Panc1 (cell line): ENCODE data around the gene PTTG1IP2. TPM values are rescaled to one million over a fixed set of nuclear protein-coding genes. Genes with fewer than 3 reads are reported as not detected.

Source experiments
- ATAC-seq: fragments of 200-7000 bp; cut with Tn5 transposase; 2 replicates; pipeline ENCODE4 v1.9.1; 2020; ENCODE audit warnings: mild to moderate bottlenecking, moderate library complexity
- BruUV-seq: library from RNA; stranded (reverse); fragments of 400-500 nt; replicated peaks from 2 replicates; lab custom pipeline; 2021; lab: Mats Ljungman, UMichigan
- CTCF ChIA-PET: fragments of 300-600 bp; sonication (Branson Sonifier 250); formaldehyde crosslinking; loops from one replicate; lab custom pipeline; 2022; ENCODE audit warnings: antibody characterized with exemption; lab: Charles Lee
- POLR2A ChIA-PET: fragments of 300-600 bp; sonication (Branson Sonifier 250); formaldehyde crosslinking; loops from one replicate; lab custom pipeline; 2022; ENCODE audit warnings: antibody characterized with exemption; lab: Charles Lee
- DNase-seq: peaks from one replicate; pipeline ENCODE4 v3.0.0-alpha.2; 2010; ENCODE audit warnings: low read depth, low spot score
- H3K27ac ChIP-seq: 2 replicates; pipeline ENCODE4 v1.5.1; 2011; ENCODE audit warnings: mild to moderate bottlenecking, low read length, inconsistent platforms
- H3K27me3 ChIP-seq: fragments of 200-500 bp; sonication (Bioruptor generic); 2 replicates; pipeline ENCODE4 v1.6.0; 2014; ENCODE audit warnings: low read length, inconsistent platforms; ENCODE audit not compliant: control insufficient read depth, insufficient read depth
- H3K36me3 ChIP-seq: fragments of 200-500 bp; sonication (Bioruptor generic); 2 replicates; pipeline ENCODE4 v1.5.1; 2014; ENCODE audit warnings: inconsistent platforms, mild to moderate bottlenecking, low read length, moderate library complexity; ENCODE audit not compliant: control insufficient read depth, insufficient read depth
- H3K4me1 ChIP-seq: 2 replicates; pipeline ENCODE4 v1.5.1; 2011; ENCODE audit warnings: inconsistent platforms, mild to moderate bottlenecking, low read length, moderate library complexity; ENCODE audit not compliant: control insufficient read depth, insufficient read depth
- H3K4me3 ChIP-seq, 2 experiments: 2 replicates each; pipeline ENCODE4 v1.5.1; 2011 to 2012; ENCODE audit warnings: low read depth in 2 of 2, low read length in 2 of 2, mild to moderate bottlenecking in 2 of 2, inconsistent platforms in 1 of 2, moderate library complexity in 1 of 2
- H3K9me3 ChIP-seq: fragments of 200-500 bp; sonication (Bioruptor generic); 2 replicates; pipeline ENCODE4 v1.5.1; 2014; ENCODE audit warnings: low read depth, mild to moderate bottlenecking, inconsistent platforms, low read length, moderate library complexity; ENCODE audit not compliant: control insufficient read depth, insufficient read depth
- POLR2AphosphoS5 ChIP-seq: IDR thresholded peaks from 2 replicates; pipeline ENCODE4 v1.6.1; 2012; ENCODE audit warnings: mild to moderate bottlenecking, low read depth, low read length, moderate library complexity
- SIN3A ChIP-seq: IDR thresholded peaks from 2 replicates; pipeline ENCODE4 v1.6.1; 2012; ENCODE audit warnings: low read depth, mild to moderate bottlenecking, low read length, moderate library complexity, borderline replicate concordance; ENCODE audit not compliant: insufficient read depth
- TCF7L2 ChIP-seq: IDR thresholded peaks from 2 replicates; pipeline ENCODE4 v1.6.1; 2011; ENCODE audit warnings: mild to moderate bottlenecking, low read depth, low read length, inconsistent platforms
- in situ Hi-C: cut with HindIII; loops from 2 replicates; pipeline ENCODE4 v1.10.0; 2016; ENCODE audit warnings: low sequenced_read_pairs, low pct_unique_long_range_greater_than_20kb
- intact Hi-C: fragments of 100-400 bp; cut with micrococcal nuclease; formaldehyde crosslinking; loops from one replicate; pipeline ENCODE4 v1.10.0; 2022; ENCODE audit not compliant: unreplicated experiment
- total RNA-seq: library from RNA; stranded (reverse); gene quantifications from one replicate; pipeline ENCODE4 v1.2.1, GENCODE V29; 2021; ENCODE audit not compliant: unreplicated experiment
- TF ChIP-seq, protein P1 (sequence below), 2 experiments: IDR thresholded peaks; 2 replicates each; pipeline ENCODE4 v1.6.1; 2011 to 2012; ENCODE audit warnings: low read depth in 2 of 2, control low read depth in 1 of 2, low read length in 1 of 2, mild to moderate bottlenecking in 1 of 2, moderate library complexity in 1 of 2; ENCODE audit not compliant: insufficient read depth in 1 of 2
- TF ChIP-seq, protein P2 (sequence below): fragments of 450-650 bp; IDR thresholded peaks from 2 replicates; pipeline ENCODE4 v1.5.1; 2017; ENCODE audit warnings: mild to moderate bottlenecking

PTTG1IP2 gene
- total RNA-seq, 1 experiment from 2014 or later = not detected

DNA sequence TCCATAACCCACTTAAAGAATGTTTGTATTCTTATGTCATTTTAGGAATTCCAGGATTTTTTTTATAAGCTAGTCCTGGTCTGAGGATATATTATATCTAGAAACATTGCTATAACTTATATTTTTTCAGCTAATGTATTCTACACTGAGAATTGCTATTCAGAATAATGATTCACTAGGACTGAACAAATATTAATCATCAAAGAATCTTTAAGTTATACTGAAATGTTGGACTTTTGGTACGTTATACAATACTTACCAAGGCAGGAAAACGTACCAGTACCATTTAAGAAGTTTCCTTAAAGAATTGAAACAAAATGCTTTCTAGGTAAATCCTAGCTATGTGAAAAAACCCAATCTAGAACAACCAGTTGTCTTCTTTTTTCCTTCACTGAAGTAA lies 18.4 kb downstream of the PTTG1IP2 start:
- no peak for ATAC-seq
- Histone ChIP-seq H3K9me3 (no peaks in the 10 kb centered on the region), H3K27me3 (0 out of 2 replicates have a peak, but pooled peaks cover 4% of the 10 kb centered on the region), H3K4me1 (no peaks in the 10 kb centered on the region), H3K27ac (no peak overlapping the region), H3K4me3 (no peak overlapping the region), H3K36me3 (no peaks in the 10 kb centered on the region)
- ChIA-PET POLR2A (no interaction called here), CTCF (no interaction called here)
- TF ChIP-seq, protein P1, sequence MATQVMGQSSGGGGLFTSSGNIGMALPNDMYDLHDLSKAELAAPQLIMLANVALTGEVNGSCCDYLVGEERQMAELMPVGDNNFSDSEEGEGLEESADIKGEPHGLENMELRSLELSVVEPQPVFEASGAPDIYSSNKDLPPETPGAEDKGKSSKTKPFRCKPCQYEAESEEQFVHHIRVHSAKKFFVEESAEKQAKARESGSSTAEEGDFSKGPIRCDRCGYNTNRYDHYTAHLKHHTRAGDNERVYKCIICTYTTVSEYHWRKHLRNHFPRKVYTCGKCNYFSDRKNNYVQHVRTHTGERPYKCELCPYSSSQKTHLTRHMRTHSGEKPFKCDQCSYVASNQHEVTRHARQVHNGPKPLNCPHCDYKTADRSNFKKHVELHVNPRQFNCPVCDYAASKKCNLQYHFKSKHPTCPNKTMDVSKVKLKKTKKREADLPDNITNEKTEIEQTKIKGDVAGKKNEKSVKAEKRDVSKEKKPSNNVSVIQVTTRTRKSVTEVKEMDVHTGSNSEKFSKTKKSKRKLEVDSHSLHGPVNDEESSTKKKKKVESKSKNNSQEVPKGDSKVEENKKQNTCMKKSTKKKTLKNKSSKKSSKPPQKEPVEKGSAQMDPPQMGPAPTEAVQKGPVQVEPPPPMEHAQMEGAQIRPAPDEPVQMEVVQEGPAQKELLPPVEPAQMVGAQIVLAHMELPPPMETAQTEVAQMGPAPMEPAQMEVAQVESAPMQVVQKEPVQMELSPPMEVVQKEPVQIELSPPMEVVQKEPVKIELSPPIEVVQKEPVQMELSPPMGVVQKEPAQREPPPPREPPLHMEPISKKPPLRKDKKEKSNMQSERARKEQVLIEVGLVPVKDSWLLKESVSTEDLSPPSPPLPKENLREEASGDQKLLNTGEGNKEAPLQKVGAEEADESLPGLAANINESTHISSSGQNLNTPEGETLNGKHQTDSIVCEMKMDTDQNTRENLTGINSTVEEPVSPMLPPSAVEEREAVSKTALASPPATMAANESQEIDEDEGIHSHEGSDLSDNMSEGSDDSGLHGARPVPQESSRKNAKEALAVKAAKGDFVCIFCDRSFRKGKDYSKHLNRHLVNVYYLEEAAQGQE (IDR thresholded peaks at IDR 0.05; ENCODE audit: insufficient read depth in 1 of 2, low read depth in 2 of 2, low read length in 1 of 2) = no peak
- TF ChIP-seq, protein P2, sequence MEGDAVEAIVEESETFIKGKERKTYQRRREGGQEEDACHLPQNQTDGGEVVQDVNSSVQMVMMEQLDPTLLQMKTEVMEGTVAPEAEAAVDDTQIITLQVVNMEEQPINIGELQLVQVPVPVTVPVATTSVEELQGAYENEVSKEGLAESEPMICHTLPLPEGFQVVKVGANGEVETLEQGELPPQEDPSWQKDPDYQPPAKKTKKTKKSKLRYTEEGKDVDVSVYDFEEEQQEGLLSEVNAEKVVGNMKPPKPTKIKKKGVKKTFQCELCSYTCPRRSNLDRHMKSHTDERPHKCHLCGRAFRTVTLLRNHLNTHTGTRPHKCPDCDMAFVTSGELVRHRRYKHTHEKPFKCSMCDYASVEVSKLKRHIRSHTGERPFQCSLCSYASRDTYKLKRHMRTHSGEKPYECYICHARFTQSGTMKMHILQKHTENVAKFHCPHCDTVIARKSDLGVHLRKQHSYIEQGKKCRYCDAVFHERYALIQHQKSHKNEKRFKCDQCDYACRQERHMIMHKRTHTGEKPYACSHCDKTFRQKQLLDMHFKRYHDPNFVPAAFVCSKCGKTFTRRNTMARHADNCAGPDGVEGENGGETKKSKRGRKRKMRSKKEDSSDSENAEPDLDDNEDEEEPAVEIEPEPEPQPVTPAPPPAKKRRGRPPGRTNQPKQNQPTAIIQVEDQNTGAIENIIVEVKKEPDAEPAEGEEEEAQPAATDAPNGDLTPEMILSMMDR = no peak
- TF ChIP-seq TCF7L2 = no peak
- no peak for TF ChIP-seq POLR2AphosphoS5
- TF ChIP-seq SIN3A = no peak
- no TSS peak for BruUV-seq
- DNase-seq = no peak
- intact Hi-C loops = no loop called here
- in situ Hi-C loops = no loop called here

DNA sequence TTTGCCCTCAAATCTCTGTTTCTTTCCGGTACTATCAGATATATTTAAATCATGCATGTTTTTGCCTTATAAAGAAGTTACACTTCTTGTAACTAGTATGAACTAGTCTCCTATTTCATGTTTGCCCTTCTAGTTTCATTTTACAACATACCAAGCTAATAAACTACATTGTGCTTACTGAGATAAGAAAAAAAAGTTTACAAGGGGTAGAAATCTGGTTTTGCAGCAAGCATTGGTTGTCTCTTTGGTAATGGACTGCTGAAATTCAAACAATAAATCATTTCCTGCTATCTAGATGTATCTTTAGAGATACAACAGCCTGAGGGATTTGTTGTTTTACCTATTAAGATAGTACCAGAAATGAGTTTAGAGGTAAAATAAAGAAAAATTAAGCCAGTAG lies 18.8 kb downstream of the PTTG1IP2 start:
- CTCF ChIA-PET = no interaction called here
- TF ChIP-seq POLR2AphosphoS5 (no peak), TCF7L2 (no peak), SIN3A (no peak)
- TF ChIP-seq, protein P1 (IDR thresholded peaks at IDR 0.05; ENCODE audit: insufficient read depth in 1 of 2, low read depth in 2 of 2, low read length in 1 of 2) = no peak
- TF ChIP-seq, protein P2 = no peak
- Histone ChIP-seq H3K27me3 (0 out of 2 replicates have a peak, but pooled peaks cover 4% of the 10 kb centered on the region), H3K27ac (no peak overlapping the region), H3K36me3 (no peaks in the 10 kb centered on the region), H3K9me3 (no peaks in the 10 kb centered on the region), H3K4me3 (no peak overlapping the region), H3K4me1 (no peaks in the 10 kb centered on the region)
- in situ Hi-C loops (no loop called here), intact Hi-C loops (no loop called here)
- POLR2A ChIA-PET = no interaction called here
- ATAC-seq = no peak
- no TSS peak for BruUV-seq
- DNase-seq = no peak
